ENCODE measurements around the gene PIBF1.

Gene PIBF1

DNA sequence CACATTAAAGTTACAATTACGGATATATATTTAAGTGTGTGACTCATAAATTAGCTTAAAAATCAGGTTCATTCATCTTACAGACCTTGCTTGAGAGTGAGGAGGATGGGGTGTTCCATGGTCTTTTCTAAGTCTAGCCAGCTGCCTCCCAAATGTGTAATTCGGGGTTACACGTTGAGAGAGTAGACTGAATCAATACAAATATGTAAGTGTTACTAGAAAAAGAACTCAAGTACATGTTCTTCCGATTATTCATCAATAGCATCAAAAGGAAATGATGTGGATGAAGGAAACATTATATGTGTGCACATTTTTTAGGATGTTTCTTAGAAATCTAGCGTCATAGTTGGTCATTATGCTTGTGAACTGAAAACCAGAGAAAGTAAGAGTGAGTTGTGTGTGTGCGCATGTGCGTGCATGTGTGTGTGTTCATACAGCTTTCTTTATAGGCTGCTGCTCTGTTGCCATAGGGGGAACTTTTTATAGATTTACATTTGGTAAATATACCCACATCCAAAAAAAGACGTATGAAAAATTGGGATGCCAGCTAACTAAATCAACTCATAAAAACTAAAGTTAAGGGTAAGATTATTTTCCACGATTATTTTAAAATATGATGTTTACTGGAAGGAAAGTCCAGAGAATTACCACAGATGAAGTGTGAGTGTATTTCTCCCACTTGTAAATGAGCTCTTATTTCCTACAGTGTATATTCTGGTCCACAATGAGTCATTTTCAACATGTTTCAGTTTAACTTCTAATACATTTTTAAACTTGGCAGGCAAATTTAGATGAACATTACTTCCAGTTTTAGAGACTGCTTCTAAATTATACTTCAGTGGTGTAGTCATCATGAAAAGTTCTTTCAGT, 82.4 kb downstream of the PIBF1 start:
- H4K20me1 ChIP-seq (ENCODE audit: insufficient read depth, low read length) = no peaks in the 10 kb centered on the region

DNA sequence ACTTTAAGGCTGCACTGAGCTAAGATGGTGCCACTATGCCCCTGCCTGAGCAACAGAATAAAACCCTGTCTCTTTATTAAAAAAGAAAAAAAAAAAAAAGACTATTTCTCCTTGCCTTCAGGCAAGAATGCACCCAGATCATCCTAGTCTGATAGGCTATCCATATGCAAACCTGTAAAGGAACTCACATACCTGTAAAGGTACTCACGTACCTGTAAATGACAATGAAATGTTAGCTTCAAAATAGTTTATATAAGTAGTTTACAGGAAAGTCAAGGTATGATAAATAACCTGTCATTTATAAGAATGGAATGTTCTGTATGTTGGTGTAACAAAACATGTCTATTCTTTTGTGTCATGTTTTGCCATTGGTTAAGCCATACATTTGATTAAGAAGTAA, 86.3 kb downstream of the PIBF1 start:
- Histone ChIP-seq H3K27ac (ENCODE audit: low read length) (no peak overlapping the region), H3K79me2 (ENCODE audit: insufficient read depth, low read length) (no peaks in the 10 kb centered on the region), H3K4me3 (ENCODE audit: low read depth in 1 of 2, low read length in 2 of 2) (no peak overlapping the region), H3K9me3 (ENCODE audit: insufficient read depth, low read length, severe bottlenecking) (no peaks in the 10 kb centered on the region), H3K4me1 (ENCODE audit: insufficient read depth, low read length) (no peaks in the 10 kb centered on the region), H4K20me1 (ENCODE audit: insufficient read depth, low read length) (no peaks in the 10 kb centered on the region), H2AFZ (ENCODE audit: low read depth, low read length) (no peak overlapping the region), H3K27me3 (ENCODE audit: insufficient read depth, low read length, poor library complexity) (no peaks in the 10 kb centered on the region), H3K4me2 (ENCODE audit: insufficient read depth, low read length) (no peak overlapping the region), H3K36me3 (ENCODE audit: insufficient read depth, low read length) (peaks cover 35% of the 10 kb centered on the region), H3K9ac (ENCODE audit: low read depth, low read length) (no peak overlapping the region)
- TF ChIP-seq EZH2 (IDR thresholded peaks at IDR 0.05; ENCODE audit: borderline replicate concordance, low read depth, low read length, severe bottlenecking) = no peak
- TF ChIP-seq, protein P1, sequence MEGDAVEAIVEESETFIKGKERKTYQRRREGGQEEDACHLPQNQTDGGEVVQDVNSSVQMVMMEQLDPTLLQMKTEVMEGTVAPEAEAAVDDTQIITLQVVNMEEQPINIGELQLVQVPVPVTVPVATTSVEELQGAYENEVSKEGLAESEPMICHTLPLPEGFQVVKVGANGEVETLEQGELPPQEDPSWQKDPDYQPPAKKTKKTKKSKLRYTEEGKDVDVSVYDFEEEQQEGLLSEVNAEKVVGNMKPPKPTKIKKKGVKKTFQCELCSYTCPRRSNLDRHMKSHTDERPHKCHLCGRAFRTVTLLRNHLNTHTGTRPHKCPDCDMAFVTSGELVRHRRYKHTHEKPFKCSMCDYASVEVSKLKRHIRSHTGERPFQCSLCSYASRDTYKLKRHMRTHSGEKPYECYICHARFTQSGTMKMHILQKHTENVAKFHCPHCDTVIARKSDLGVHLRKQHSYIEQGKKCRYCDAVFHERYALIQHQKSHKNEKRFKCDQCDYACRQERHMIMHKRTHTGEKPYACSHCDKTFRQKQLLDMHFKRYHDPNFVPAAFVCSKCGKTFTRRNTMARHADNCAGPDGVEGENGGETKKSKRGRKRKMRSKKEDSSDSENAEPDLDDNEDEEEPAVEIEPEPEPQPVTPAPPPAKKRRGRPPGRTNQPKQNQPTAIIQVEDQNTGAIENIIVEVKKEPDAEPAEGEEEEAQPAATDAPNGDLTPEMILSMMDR (IDR thresholded peaks at IDR 0.05; ENCODE audit: borderline replicate concordance, extremely low read depth, low read length, poor library complexity, severe bottlenecking) = no peak
- ATAC-seq (ENCODE audit: insufficient read depth, low read depth) = no peak
- no peak for DNase-seq

More for the DNA sequence above, 82.4 kb downstream of the PIBF1 start:
- Histone ChIP-seq H3K27me3 (ENCODE audit: insufficient read depth, low read length, poor library complexity) (no peaks in the 10 kb centered on the region), H3K79me2 (ENCODE audit: insufficient read depth, low read length) (no peaks in the 10 kb centered on the region), H3K9me3 (ENCODE audit: insufficient read depth, low read length, severe bottlenecking) (no peaks in the 10 kb centered on the region), H3K4me1 (ENCODE audit: insufficient read depth, low read length) (no peaks in the 10 kb centered on the region), H3K4me3 (ENCODE audit: low read depth in 1 of 2, low read length in 2 of 2) (no peak overlapping the region), H2AFZ (ENCODE audit: low read depth, low read length) (no peak overlapping the region), H3K27ac (ENCODE audit: low read length) (no peak overlapping the region), H3K36me3 (ENCODE audit: insufficient read depth, low read length) (peaks cover 34% of the 10 kb centered on the region), H3K4me2 (ENCODE audit: insufficient read depth, low read length) (no peak overlapping the region), H3K9ac (ENCODE audit: low read depth, low read length) (no peak overlapping the region)
- no peak for DNase-seq
- TF ChIP-seq, protein P1 (IDR thresholded peaks at IDR 0.05; ENCODE audit: borderline replicate concordance, extremely low read depth, low read length, poor library complexity, severe bottlenecking) = no peak
- TF ChIP-seq EZH2 (IDR thresholded peaks at IDR 0.05; ENCODE audit: borderline replicate concordance, low read depth, low read length, severe bottlenecking) = no peak
- no peak for ATAC-seq (ENCODE audit: insufficient read depth, low read depth)

DNA sequence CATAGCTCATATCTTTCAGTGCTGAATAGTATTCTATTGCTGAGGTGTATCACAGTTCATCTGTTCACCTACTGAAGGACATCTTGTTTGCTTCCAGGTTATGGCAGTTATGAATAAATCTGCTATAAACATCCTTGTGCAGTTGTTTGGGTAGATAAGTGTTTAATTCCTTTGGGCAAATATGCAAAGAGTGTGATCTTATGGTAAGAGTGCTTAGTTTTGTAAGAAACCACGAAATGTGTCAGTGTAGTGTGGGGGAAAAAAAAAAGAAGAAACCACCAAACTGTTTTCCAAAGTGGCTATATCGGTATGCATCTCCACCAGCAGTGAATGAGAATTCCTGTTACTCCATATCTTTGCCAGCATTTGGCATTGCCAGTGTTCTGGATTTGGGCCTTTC, 93.3 kb downstream of the PIBF1 start:
- no peaks in the 10 kb centered on the region for H3K79me2 ChIP-seq (ENCODE audit: insufficient read depth, low read length)
- no peak overlapping the region for H3K4me2 ChIP-seq (ENCODE audit: insufficient read depth, low read length)
- TF ChIP-seq, protein P1 (IDR thresholded peaks at IDR 0.05; ENCODE audit: borderline replicate concordance, extremely low read depth, low read length, poor library complexity, severe bottlenecking) = no peak
- TF ChIP-seq EZH2 (IDR thresholded peaks at IDR 0.05; ENCODE audit: borderline replicate concordance, low read depth, low read length, severe bottlenecking) = no peak
- peaks cover 4% of the 10 kb centered on the region; the same call in 1 of the 2 replicates for H3K4me1 ChIP-seq (ENCODE audit: insufficient read depth, low read length)
- peak; percentile 48; the same call in 2 of the 3 replicates for ATAC-seq (ENCODE audit: insufficient read depth, low read depth)
- peak overlapping the region; percentile 14; the same call in 1 of the 2 replicates for H3K27ac ChIP-seq (ENCODE audit: low read length)
- H3K9ac ChIP-seq (ENCODE audit: low read depth, low read length) = no peak overlapping the region
- no peak for DNase-seq
- no peak overlapping the region for H3K4me3 ChIP-seq (ENCODE audit: low read depth in 1 of 2, low read length in 2 of 2)
- peaks cover 29% of the 10 kb centered on the region; the same call in 1 of the 2 replicates for H3K36me3 ChIP-seq (ENCODE audit: insufficient read depth, low read length)
- H3K9me3 ChIP-seq (ENCODE audit: insufficient read depth, low read length, severe bottlenecking) = peaks cover 3% of the 10 kb centered on the region
- H4K20me1 ChIP-seq (ENCODE audit: insufficient read depth, low read length) = no peaks in the 10 kb centered on the region
- H2AFZ ChIP-seq (ENCODE audit: low read depth, low read length) = no peak overlapping the region
- H3K27me3 ChIP-seq (ENCODE audit: insufficient read depth, low read length, poor library complexity) = no peaks in the 10 kb centered on the region

All from DND-41 (cell line).